H1 (cell line): ENCODE measurements around the gene GPC4. TPM values are rescaled to one million over a fixed set of nuclear protein-coding genes. Genes with fewer than 3 reads are reported as not detected.

Experiments
- CTCF ChIA-PET: fragments of 300-600 bp; sonication (Branson Sonifier 250); formaldehyde crosslinking; loops from one replicate; lab custom pipeline; 2021; ENCODE audit not compliant: partially characterized antibody; lab: Charles Lee
- POLR2A ChIA-PET: fragments of 300-600 bp; sonication (Branson Sonifier 250); formaldehyde crosslinking; loops from one replicate; lab custom pipeline; 2021; ENCODE audit warnings: inconsistent platforms; ENCODE audit not compliant: partially characterized antibody; lab: Charles Lee
- DNase-seq, 2 experiments: peaks; one replicate each; pipeline versions ENCODE4 v3.0.0 to v3.0.0-alpha.2; 2010 to 2022; ENCODE audit warnings: low spot score in 2 of 2, low read depth in 1 of 2, mixed read lengths in 1 of 2
- FAIRE-seq: peaks from 2 replicates; lab custom pipeline; 2011; peaks lifted over from hg19 to GRCh38; lab: Jason Lieb, UNC
- H2AFZ ChIP-seq: 2 replicates; pipeline ENCODE4 v1.8.1; 2012; ENCODE audit warnings: low read length, inconsistent platforms
- H2AK5ac ChIP-seq: 2 replicates; pipeline ENCODE4 v1.6.1; 2013; ENCODE audit warnings: low read depth, low read length
- H2BK120ac ChIP-seq: replicated peaks from 2 replicates; pipeline ENCODE3; 2013; ENCODE audit warnings: low read depth, low read length, inconsistent platforms
- H2BK12ac ChIP-seq: 2 replicates; pipeline ENCODE4 v1.6.1; 2013; ENCODE audit warnings: low read depth, low read length
- H2BK15ac ChIP-seq: 2 replicates; pipeline ENCODE4 v1.6.1; 2013; ENCODE audit warnings: low read length
- H2BK20ac ChIP-seq: 2 replicates; pipeline ENCODE4 v1.6.1; 2013; ENCODE audit warnings: low read length
- H2BK5ac ChIP-seq: 2 replicates; pipeline ENCODE4 v1.6.1; 2013; ENCODE audit warnings: low read depth, low read length
- H3K14ac ChIP-seq: 2 replicates; pipeline ENCODE4 v1.6.1; 2013; ENCODE audit warnings: inconsistent platforms; ENCODE audit not compliant: insufficient read length
- H3K18ac ChIP-seq: 2 replicates; pipeline ENCODE4 v1.6.1; 2013; ENCODE audit warnings: low read length; ENCODE audit errors: extremely low read depth
- H3K23ac ChIP-seq: 2 replicates; pipeline ENCODE4 v1.6.1; 2013; ENCODE audit warnings: inconsistent platforms; ENCODE audit not compliant: insufficient read length
- H3K23me2 ChIP-seq: 2 replicates; pipeline ENCODE4 v1.6.1; 2013; ENCODE audit warnings: low read depth, low read length
- H3K27ac ChIP-seq: 2 replicates; pipeline ENCODE4 v1.6.1; 2011; ENCODE audit warnings: low read depth, low read length, inconsistent platforms
- H3K27me3 ChIP-seq, 4 experiments: replicated peaks in 1 of 4; 1 replicate in 1 of 4; 2 replicates in 3 of 4; pipeline versions ENCODE4 v1.6.1 to v1.8.1; 2011 to 2013; ENCODE audit warnings: low read length in 3 of 4, mild to moderate bottlenecking in 3 of 4, inconsistent platforms in 2 of 4, mixed read lengths in 2 of 4, moderate library complexity in 1 of 4; ENCODE audit not compliant: control insufficient read depth in 3 of 4, insufficient read depth in 3 of 4; ENCODE audit errors: extremely low read depth in 1 of 4
- H3K36me3 ChIP-seq, 4 experiments: 2 replicates each; pipeline versions ENCODE4 v1.6.1 to v1.8.1; 2011 to 2013; ENCODE audit warnings: mild to moderate bottlenecking in 4 of 4, low read length in 3 of 4, moderate library complexity in 2 of 4, control low read depth in 1 of 4, inconsistent platforms in 1 of 4; ENCODE audit not compliant: insufficient read depth in 4 of 4, control insufficient read depth in 2 of 4
- H3K4ac ChIP-seq: replicated peaks from 2 replicates; pipeline ENCODE3; 2013; ENCODE audit warnings: low read length, low read depth, mixed read lengths, inconsistent platforms; ENCODE audit not compliant: insufficient read length
- H3K4me1 ChIP-seq, 4 experiments: replicated peaks in 1 of 4; 1 replicate in 1 of 4; 2 replicates in 3 of 4; pipeline versions ENCODE4 v1.6.1 to v1.8.1; 2011 to 2013; ENCODE audit warnings: low read length in 3 of 4, inconsistent platforms in 2 of 4, mixed read lengths in 1 of 4; ENCODE audit not compliant: insufficient read depth in 4 of 4, control insufficient read depth in 3 of 4
- H3K4me2 ChIP-seq, 2 experiments: 2 replicates each; pipeline versions ENCODE4 v1.6.1 to v1.8.1; 2011 to 2013; ENCODE audit warnings: low read depth in 2 of 2, low read length in 2 of 2, control low read depth in 1 of 2, inconsistent platforms in 1 of 2, mild to moderate bottlenecking in 1 of 2; ENCODE audit not compliant: insufficient read depth in 1 of 2
- H3K4me3 ChIP-seq, 4 experiments: fragments of 200-600, 300-600 bp in 1 of 4; sonication (generic), shearing (Covaris generic), sonication (Bioruptor Twin) in 1 of 4; 2 replicates each; pipeline versions ENCODE4 v1.5.1 to v1.8.1; 2011 to 2016; ENCODE audit warnings: low read length in 4 of 4, low read depth in 3 of 4, control low read depth in 2 of 4, inconsistent platforms in 2 of 4, mild to moderate bottlenecking in 2 of 4, mixed read lengths in 1 of 4, moderate library complexity in 1 of 4; ENCODE audit not compliant: insufficient read depth in 2 of 4; ENCODE audit errors: extremely low read depth in 1 of 4
- H3K56ac ChIP-seq: replicated peaks from 2 replicates; pipeline ENCODE3; 2013; ENCODE audit warnings: low read depth, mild to moderate bottlenecking, mixed read lengths, low read length, inconsistent platforms; ENCODE audit not compliant: insufficient read length
- H3K79me1 ChIP-seq: 2 replicates; pipeline ENCODE4 v1.6.1; 2013; ENCODE audit warnings: low read depth, low read length, control low read depth
- H3K79me2 ChIP-seq, 2 experiments: 2 replicates each; pipeline versions ENCODE4 v1.6.1 to v1.8.1; 2012 to 2013; ENCODE audit warnings: low read length in 2 of 2, mild to moderate bottlenecking in 2 of 2, inconsistent platforms in 1 of 2; ENCODE audit not compliant: insufficient read depth in 2 of 2, control insufficient read depth in 1 of 2
- H3K9ac ChIP-seq, 4 experiments: replicated peaks in 1 of 4; 1 replicate in 1 of 4; 2 replicates in 3 of 4; pipeline versions ENCODE4 v1.6.1 to v1.8.1; 2011 to 2013; ENCODE audit warnings: low read depth in 3 of 4, low read length in 3 of 4, control low read depth in 2 of 4, mild to moderate bottlenecking in 2 of 4, moderate library complexity in 2 of 4, inconsistent platforms in 1 of 4; ENCODE audit errors: extremely low read depth in 1 of 4
- H3K9me3 ChIP-seq, 2 experiments: 2 replicates each; pipeline versions ENCODE4 v1.6.1 to v1.8.1; 2012 to 2013; ENCODE audit warnings: mild to moderate bottlenecking in 2 of 2, moderate library complexity in 2 of 2, control low read depth in 1 of 2, inconsistent platforms in 1 of 2, low read depth in 1 of 2, low read length in 1 of 2, mixed read lengths in 1 of 2; ENCODE audit not compliant: insufficient read depth in 2 of 2
- H4K20me1 ChIP-seq, 2 experiments: replicated peaks in 1 of 2; 2 replicates each; pipeline versions ENCODE3 to v1.8.1; 2011 to 2013; ENCODE audit warnings: inconsistent platforms in 2 of 2, low read length in 2 of 2, mild to moderate bottlenecking in 1 of 2; ENCODE audit not compliant: insufficient read depth in 2 of 2, control insufficient read depth in 1 of 2
- H4K5ac ChIP-seq: 2 replicates; pipeline ENCODE4 v1.6.1; 2013; ENCODE audit warnings: low read length, low read depth, mixed read lengths, inconsistent platforms; ENCODE audit not compliant: insufficient read length
- H4K8ac ChIP-seq: 2 replicates; pipeline ENCODE4 v1.8.0; 2013; ENCODE audit warnings: mild to moderate bottlenecking, moderate library complexity, low read length, inconsistent platforms; ENCODE audit not compliant: insufficient read depth; ENCODE audit errors: extremely low read depth
- H4K91ac ChIP-seq: replicated peaks from 2 replicates; pipeline ENCODE3; 2013; ENCODE audit warnings: low read length, mixed read lengths, inconsistent platforms; ENCODE audit not compliant: insufficient read length
- CREB1 ChIP-seq: IDR thresholded peaks from 2 replicates; pipeline ENCODE4 v1.6.1; 2012; ENCODE audit warnings: inconsistent platforms
- POLR2A ChIP-seq, 2 experiments: IDR thresholded peaks; 1 replicate in 1 of 2; 2 replicates in 1 of 2; pipeline ENCODE4 v1.6.1; 2011; ENCODE audit warnings: low read depth in 2 of 2, low read length in 2 of 2, mild to moderate bottlenecking in 2 of 2; ENCODE audit errors: control extremely low read depth in 1 of 2
- POLR2AphosphoS5 ChIP-seq: IDR thresholded peaks from 2 replicates; pipeline ENCODE4 v1.6.1; 2011; ENCODE audit warnings: low read depth, low read length
- WGBS, 2 experiments: shearing (Covaris generic) in 1 of 2; methylation state at CpG; one replicate each; pipeline versions ENCODE4 v1.1.6 to v1.1.7; 2013 to 2015; ENCODE audit warnings: low lambda C conversion rate in 2 of 2, mixed read lengths in 2 of 2, inconsistent platforms in 1 of 2, low coverage in 1 of 2, missing lambda C conversion rate in 1 of 2; ENCODE audit not compliant: insufficient replicate concordance in 2 of 2, insufficient coverage in 1 of 2, insufficient read length in 1 of 2; ENCODE audit errors: extremely low coverage in 1 of 2, missing lambda C conversion rate in 1 of 2; 5-methylcytosine and 5-hydroxymethylcytosine counted together
- polyA plus RNA-seq, 7 experiments: library from polyadenylated mRNA; depleted of rRNA in 3 of 7; stranded (reverse) in 5 of 7; unstranded in 2 of 7; fragments of >200 nt in 5 of 7; fragments of 200-250 nt in 2 of 7; gene quantifications; 1 replicate in 5 of 7; 2 replicates in 1 of 7; 4 replicates in 1 of 7; pipeline versions ENCODE4 v1.2.1 to v1.2.3, GENCODE V29; 2011 to 2013; ENCODE audit warnings: missing spikeins in 2 of 7, mixed read lengths in 2 of 7
- total RNA-seq: library from RNA; stranded (reverse); fragmentation: NEBNext Ultra II Directional; extraction: Animal tissue kit (Norgen Biotek cat#: 25700); gene quantifications from 2 replicates; pipeline ENCODE4 v1.2.1, GENCODE V29; 2021

The GPC4 gene
- total and polyA plus RNA-seq, 2 of the 8 experiments (the other 6 are each of a cell fraction or from before 2014, with no cell fraction given): 46.8 to 230 TPM

DNA sequence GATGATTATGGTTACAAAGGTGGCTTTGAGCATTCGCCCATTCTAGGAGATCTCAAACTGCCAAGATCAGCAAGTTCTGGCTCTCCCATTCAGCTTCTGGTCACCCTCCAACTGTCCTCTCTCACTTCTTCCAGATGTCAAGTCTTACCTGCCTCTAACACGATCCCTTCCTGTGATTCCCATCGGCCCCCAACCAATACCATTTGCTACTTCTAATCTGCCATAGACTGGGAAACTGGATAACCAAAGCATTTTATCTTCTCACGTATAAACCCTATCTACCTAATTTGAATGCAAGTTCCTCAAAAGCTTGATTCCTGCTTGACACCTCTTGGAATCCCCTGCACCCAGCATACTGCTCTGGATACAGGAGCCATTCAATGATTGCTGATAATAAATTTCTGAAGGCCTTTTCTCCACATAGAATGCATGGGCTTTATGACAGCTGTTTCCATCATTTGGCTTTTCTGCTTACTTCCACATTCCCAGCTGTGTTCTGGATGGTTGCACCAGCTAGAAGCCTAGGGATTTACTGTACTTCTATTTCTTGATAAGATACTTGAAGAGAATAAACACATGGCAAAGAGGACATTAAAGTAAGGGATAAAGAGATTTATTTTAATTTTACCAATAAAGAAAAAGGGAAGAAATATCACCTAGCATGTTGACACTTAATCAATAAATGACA lies 9.6 kb downstream of the GPC4 start:
- Histone ChIP-seq H3K9me3 (no peaks in the 10 kb centered on the region), H4K91ac (no peak overlapping the region), H2BK20ac (no peak overlapping the region), H4K5ac (no peak overlapping the region), H3K9ac (no peak overlapping the region), H3K4ac (no peak overlapping the region), H3K4me2 (no peak overlapping the region), H2BK12ac (no peak overlapping the region), H2AK5ac (no peak overlapping the region), H3K27me3 (no peaks in the 10 kb centered on the region), H3K14ac (no peak overlapping the region), H2BK120ac (no peak overlapping the region), H3K18ac (no peak overlapping the region), H2AFZ (no peak overlapping the region), H3K23ac (no peak overlapping the region), H3K23me2 (no peaks in the 10 kb centered on the region), H3K27ac (no peak overlapping the region), H4K8ac (no peak overlapping the region), H3K4me3 (no peak overlapping the region), H3K56ac (no peak overlapping the region), H3K79me1 (0 out of 2 replicates have a peak, but pooled peaks cover 2% of the 10 kb centered on the region), H2BK5ac (no peak overlapping the region), H4K20me1 (peaks cover 5 to 7% of the 10 kb centered on the region in 2 experiments), H2BK15ac (no peak overlapping the region), H3K36me3 (peaks cover 0 to 41% (median 9%) of the 10 kb centered on the region in 4 experiments; a peak in 5 of 8 replicates), H3K79me2 (peaks cover 12 to 97% of the 10 kb centered on the region in 2 experiments), H3K4me1 (peaks cover 0 to 3% (median 0%) of the 10 kb centered on the region in 4 experiments; a peak in 1 of 7 replicates)
- TF ChIP-seq POLR2A (IDR thresholded peaks at IDR 0.05; ENCODE audit: control extremely low read depth in 1 of 2, low read depth in 2 of 2, low read length in 2 of 2) (peak in 1 of 2 experiments; percentile 45; a peak in 1 of 3 replicates), CREB1 (no peak), POLR2AphosphoS5 (0 out of 2 replicates have a peak, but pooled peaks have one; percentile 1)
- peak; percentile 48 for FAIRE-seq
- WGBS, 2 experiments: 87% methylated on average over 4 of the region's 4 CpGs; no CpG with 5 or more reads in 1 of the 2 experiments
- CTCF ChIA-PET: no interaction called here
- POLR2A ChIA-PET: interaction anchor here (1.4 kb wide), 1 partner anchor 10 kb away, joined by 4 read pairs; the partner anchor contains the start of gene GPC4
- DNase-seq: no peak
